ENCODE data around the gene TBC1D20. TPM values are rescaled to one million over a fixed set of nuclear protein-coding genes. Genes with fewer than 3 reads are reported as not detected.
A peak's percentile ranks its signal among the peaks of the same experiment; 100 is the strongest.

The TBC1D20 gene
- total RNA-seq, 1 experiment from 2014 or later: 13.3 TPM

DNA sequence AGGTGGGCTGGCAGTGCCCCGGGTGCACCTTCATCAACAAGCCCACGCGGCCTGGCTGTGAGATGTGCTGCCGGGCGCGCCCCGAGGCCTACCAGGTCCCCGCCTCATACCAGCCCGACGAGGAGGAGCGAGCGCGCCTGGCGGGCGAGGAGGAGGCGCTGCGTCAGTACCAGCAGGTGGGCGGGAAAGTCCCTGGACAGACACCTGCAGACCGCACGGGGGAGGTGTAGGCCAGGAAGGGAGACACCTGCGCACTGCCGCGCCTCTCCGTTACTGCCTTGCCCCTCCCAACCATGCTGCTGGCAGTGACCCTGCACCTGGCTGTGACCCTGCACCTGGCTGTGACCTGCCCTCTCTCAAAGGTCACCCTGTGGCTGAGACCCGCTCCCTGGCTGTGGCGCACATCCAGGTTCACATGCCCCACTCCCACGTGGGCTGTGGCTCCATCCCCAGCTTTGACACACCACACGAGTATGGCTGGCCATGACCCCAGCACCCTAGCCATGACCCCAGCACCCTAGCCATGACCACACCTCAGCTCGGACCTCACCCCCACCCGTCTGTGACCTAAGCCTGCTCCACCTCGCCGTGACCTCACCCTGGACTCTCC lies 42.7 kb downstream of the TBC1D20 start:
- no peak for DNase-seq (ENCODE audit: low read depth)

DNA sequence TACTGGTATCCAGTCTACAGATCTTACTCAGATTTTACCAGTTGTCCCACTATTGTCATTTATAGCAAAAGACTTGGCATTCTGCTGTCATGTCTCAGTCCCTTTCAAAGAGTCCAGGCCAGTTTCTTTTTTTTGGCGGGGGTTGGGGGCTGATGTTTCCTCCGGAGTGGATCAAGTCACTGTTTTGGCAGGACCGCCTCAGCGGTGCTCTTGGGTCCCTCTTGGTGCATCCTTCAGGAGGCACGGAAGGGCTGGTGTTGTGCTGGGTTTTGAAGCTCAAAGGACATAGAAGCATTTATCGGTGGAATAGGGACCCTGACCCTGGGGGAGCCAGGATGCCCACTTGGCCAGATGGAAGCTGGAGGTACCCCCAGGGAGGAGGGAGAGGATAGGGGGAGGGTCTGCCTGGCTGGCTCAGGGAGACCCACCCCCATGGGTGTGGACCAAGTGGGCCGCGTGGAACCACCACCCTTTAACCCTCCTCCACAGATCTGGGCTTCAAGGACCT lies 43.4 kb downstream of the TBC1D20 start:
- no peak for DNase-seq (ENCODE audit: low read depth)

DNA sequence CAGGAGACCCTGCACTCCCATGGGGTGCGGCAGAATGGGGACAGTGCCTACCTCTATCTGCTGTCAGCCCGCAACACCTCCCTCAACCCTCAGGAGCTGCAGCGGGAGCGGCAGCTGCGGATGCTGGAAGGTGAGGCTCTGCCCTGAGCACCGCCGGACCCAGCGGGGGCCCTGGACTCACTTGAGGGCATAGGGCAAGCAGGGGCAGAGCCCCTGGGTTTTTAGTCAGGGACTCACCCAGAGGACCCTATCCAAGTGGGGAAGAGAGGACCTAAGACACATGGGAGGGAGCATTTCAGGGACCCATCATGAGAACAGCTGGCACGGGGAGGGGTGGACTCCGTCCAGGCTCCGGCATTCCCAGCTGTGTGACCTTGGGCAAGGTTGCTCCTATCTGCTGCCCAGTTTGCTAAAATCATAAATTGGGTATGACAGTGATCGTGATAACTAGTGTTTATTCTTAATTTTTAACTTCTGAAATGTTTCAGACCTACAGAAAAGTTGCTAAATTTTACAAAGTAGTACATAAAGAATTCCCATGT lies 44.5 kb downstream of the TBC1D20 start:
- DNase-seq (ENCODE audit: low read depth): no peak

DNA sequence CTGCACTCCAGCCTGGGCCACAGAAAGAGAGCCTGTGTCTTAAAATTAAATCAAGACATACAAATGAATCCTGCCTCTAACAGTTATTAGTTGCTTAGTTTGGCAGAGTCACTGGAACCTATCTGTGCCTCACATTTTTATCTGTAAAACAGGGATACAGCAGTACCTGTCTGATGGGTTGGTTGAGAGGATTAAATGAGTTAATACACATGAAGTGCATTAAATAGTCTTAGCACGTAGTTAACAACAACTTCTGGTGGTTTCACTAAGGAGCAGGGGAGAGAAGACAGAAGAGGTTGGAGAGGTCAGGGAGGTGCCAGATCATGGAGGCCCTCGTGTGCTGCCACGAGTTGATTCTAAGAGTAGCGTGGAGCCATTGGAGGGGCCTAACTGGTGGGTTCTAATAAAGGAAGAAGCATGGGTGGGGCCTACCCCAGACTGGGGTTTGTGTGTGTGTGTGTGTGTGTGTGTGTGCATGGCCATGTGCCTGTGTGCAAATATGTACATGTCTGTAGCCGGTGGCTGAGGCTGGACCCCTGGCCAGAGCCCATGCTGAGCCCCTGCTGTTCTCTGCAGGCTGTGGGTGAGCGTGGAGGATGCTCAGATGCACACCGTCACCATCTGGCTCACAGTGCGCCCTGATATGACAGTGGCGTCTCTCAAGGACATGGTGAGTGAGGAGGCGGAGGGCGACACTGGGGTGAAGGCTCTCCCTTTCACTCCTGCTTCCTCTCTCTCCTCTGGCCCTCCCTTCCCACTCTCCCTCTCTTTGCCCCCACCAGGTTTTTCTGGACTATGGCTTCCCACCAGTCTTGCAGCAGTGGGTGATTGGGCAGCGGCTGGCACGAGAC lies 45.2 kb downstream of the TBC1D20 start:
- DNase-seq (ENCODE audit: low read depth): no peak

DNA sequence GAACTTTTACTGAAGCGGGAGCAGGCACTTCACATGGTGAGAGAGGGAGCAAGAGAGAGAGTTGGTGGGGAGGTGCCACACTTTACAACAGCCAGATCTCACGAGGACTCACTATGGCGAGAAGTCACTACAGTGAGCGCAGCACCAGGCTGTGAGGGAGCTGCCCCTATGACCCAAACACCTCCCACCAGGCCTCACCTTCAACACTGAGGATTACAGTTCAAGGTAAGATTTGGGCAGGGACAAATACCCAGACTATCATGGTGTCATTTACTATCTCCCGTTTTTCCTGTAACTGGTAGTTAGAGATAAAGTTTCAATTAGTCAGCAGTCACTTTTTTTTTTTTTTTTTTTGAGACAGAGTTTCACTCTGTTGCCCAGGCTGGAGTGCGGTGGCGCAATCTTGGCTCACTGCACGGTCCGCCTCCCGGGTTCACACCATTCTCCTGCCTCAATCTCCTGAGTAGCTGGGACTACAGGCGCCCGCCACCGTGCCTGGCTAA lies 46.5 kb downstream of the TBC1D20 start:
- no peak for DNase-seq (ENCODE audit: low read depth)

DNA sequence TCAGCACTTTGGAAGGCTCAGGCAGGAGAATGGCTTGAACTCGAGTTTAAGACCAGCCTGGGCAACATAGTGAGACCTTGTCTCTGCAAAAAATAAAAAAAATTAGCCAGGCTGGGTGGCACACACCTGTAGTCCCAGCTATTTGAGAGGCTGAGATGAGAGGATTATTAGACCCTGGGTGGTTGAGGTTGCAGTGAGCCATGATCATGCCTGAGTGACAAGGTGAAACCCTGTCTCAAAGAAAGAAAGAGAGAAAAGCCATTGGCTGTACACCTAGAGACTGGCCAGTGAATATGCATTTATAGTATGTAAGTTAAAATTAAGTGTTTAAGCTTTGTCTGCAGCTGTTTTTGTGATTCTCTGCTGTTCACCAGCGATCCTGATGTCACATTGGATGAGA lies 48.2 kb downstream of the TBC1D20 start:
- no peak for DNase-seq (ENCODE audit: low read depth)

DNA sequence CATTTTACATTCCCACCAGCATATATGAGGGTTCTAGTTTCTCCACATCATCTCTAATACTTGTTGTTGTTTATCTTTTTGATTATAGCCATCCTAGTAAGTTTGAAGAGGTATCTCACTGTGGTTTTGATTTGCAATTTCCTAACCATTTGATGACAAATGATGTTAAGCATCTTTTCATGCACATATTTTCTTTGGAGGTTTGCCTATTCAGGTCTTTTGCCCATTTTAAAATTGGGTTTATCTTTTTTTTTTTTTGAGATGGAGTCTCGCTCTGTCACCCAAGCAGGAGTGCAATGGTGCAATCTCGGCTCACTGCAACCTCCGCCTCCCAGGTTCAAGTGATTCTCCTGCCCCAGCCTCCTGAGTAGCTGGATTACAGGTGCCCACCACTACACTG lies 50.3 kb downstream of the TBC1D20 start:
- no peak for DNase-seq (ENCODE audit: low read depth)

DNA sequence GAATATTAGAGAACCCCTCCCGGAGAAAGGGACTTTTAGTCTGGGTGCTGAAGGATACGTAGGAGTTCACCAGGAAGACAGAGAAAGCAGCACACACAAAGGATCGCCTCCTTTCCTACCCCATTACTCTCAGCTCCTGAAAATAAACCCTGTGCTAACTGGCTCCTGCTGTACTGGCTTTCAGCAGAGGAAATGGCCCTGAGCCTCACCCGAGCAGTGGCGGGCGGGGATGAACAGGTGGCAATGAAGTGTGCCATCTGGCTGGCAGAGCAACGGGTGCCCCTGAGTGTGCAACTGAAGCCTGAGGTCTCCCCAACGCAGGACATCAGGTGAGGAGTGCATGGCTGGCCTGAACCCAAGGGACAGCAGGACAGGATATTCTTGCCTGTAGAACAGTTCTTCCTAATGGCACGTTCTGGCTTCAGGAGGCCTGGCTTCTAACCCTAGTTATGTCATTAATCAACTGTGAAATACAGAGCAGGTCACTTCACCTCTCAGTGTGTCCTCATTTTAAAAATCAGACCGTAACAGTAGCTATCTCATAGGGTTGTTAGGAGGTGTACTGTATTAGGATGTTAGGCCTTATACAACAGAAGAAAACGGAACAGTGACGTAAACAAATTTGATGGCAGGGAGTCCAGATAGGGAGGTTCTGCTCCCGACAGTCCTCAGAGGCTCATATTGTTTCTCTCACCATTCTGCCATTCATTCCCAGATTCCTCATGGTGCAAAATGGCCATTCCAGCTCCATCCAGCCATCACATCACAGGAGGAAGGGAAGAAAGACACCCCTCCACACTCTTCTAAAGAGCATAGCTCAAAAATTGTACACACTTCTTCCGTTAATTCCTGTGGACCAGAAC lies 52.4 kb downstream of the TBC1D20 start:
- DNase-seq (ENCODE audit: low read depth): no peak

DNA sequence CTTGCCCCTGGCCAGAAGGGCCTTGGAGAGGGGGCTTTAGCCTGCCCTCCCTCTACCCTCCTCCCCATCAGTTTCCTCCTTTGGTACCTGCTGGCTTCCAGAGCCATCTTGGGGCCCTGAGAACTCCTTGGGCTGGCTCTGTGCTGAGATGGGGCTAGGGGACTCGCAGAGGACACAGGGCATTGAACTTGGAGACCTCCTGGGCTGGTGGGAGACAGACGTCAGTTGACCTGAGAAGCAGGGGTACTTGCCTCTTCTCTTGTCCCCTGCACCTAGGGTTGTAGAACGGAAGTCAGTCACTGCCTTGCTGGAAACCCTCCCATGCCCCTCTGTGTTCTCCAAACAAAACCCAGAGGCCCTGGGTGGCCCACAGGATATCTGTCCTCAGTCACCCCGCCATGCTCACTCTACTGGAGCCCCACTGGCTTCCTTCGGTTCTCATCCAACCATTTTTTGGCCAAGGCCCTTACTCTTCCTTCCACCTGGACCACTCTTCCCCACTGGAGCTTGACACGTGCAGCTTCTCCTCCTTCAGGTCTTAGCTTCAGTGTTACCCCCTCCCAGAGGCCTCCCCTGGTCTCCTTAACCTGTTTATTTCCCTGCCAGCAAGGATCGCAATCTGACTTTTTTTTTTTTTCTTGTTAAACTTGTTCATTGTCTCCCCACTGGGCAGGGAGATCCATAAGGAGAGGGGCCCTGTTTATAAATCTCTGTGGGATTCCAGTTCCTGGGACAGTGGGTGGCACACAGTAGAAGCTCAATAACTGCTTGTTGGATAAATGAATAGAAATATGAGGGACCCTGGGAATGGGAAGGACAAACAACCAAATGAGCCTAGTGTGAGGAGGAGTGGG lies 53.3 kb downstream of the TBC1D20 start:
- DNase-seq (ENCODE audit: low read depth): peak; percentile 17

DNA sequence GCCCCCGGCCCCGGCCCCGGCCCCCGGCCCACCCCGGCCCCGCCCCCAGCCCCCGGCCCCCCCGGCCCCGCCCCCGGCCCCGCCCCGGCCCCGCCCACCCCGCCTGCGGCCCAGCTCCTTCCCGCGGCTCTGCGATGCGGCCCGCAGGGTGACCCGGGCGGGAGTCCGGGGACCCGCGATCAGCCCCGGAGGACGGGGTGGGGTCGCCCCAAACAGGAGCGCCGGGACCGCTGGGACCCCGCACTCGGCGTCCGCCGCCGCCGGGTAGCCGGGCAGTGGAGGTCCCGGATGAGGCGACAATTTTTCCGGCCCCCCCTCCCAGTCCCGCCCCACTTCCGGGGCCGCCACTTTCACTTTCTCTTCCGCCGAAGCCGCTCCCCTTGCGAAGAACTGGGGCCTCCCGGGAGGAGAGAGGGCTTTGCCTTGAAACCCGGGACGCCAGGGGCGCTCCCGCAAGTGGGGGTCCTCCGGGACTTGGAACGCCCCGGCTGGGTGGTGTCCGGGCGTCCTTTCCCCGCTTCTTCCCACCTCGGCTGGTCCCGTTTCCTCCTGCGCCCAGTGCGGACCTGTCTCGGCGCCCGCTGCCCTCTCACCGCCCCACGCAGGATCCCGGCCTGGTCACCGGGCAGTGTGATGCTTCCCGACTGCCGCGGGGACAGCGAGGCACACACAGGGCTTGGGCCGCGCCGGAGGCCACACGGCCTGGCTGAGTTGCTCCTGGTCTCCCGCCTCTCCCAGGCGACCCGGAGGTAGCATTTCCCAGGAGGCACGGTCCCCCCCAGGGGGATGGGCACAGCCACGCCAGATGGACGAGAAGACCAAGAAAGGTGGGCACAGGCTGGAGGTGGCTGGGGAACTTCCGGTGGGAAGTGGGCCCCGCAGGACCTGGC lies 54.1 kb downstream of the TBC1D20 start, which contains the start of gene RBCK1:
Gene RBCK1, plus strand, starts transcription at position 347 of the 890 bp plus-strand sequence. Its CDS starts 459 bp downstream, at position 806.
- DNase-seq (ENCODE audit: low read depth): peak; percentile 87

DNA sequence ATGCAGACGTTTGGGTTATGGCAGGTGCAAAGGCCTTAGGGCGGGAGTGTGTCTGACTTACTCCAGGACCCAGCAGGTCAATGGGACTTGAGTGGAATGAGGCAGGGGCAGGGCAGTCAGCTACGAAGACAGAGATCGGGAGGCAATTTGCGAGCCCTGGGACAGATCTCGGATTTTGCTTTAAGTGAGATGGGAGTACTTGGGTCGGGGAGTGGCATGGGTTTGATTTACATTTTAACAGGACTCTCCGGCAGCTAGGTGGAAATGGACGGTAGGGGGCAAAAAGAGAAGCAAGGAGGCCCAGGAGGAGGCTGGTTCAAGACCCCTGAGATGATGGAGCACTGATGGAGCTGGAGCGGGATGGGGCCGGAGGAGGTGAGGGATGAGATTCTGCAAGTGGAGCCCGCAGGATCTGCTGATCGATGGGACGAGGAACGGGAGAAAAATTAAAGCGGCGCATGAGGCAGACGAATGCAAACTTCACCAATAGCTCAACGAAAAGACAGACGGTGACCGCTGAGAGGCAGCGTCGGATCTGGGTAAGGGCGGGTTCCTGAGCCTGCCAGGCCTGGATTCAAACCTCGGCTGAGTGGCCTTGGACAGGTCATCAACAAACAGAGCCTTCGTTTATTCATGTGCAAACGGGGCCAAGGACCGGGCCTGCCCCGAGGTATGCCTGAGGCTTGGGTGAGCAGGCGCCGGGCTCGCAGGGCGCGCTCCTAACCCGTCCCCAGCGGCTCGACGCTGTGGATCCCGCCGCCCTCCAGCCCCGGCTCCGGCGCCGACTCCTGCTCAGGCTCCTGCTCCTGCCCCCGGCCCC lies 55.0 kb downstream of the TBC1D20 start:
- peak; percentile 82 for DNase-seq (ENCODE audit: low read depth)

DNA sequence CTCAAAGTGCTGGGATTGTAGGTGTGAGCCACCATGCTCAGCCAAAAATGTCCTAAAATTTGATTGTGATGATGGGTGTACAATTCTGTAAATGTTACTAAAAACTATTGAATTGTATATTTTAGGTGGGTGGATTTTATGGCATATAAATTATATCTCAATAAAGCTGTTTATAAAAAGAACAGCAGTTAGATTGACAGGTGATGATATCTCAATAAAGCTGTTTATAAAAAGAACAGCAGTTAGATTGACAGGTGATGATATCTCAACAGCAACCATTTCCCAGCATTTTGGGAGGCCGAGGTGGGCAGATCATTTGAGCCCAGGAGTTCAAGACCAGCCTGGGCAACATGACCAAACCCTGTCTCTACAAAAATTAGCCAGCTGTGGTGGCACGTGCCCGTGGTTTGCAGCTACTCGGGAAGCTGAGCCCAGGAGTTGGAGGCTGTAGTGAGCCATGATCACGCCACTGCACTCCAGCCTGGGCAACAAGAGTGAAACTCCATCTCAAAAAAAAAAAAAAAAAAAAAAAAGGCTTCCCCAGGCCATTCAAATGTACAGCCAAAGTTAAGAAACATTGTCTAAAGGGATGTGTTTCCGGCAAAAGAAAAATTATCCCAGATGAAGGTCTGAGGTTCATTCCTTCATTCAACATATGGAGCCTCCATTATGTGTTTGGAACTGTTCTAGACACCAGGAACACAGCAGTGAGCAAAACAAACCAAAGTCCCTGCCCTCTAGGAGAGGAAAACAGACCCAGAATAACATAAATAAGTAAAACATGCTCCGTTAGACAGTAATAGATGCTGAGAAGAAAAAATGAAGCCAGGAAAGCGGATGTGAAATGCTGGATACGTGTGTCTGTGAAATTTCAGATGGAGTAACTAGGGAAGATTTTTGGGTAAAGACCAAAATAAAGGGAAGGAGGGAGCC lies 55.9 kb downstream of the TBC1D20 start:
- DNase-seq (ENCODE audit: low read depth): no peak

DNA sequence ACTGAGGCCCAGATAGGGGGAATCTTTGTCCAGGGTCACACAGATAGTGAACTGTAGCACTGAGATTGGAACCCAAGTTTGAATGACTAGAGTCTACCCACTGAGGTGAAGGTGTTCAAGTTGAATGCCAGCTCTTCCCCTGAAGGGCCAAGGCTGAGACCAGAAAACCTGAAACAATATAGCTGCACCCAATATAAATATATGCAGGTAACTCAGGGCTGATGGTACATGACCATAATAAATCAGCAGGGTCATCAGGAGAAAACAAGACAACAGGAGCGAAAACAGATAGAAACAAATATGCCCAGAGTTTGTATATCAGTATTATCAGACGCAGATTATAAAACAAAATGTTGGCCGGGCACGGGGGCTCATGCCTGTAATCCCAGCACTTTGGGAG lies 58.2 kb downstream of the TBC1D20 start:
- DNase-seq (ENCODE audit: low read depth): no peak

DNA sequence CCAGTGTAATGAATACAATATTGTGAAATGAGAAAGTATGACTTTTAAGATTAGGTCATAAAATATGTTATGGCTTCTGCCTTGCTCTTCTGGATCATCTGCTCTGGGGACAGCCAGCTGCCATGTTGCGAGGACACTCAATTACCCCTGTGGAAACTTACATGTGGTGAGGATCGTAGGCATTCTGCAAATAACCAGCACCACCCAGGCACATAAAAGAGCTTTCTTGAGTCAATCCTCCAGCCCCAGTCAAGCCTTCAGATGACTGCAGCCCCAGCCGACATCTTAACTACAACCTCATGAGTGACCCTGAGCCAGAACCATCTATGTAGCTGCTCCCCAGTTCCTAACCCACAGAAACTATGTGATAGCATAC lies 58.8 kb downstream of the TBC1D20 start:
- DNase-seq (ENCODE audit: low read depth): no peak

DNA sequence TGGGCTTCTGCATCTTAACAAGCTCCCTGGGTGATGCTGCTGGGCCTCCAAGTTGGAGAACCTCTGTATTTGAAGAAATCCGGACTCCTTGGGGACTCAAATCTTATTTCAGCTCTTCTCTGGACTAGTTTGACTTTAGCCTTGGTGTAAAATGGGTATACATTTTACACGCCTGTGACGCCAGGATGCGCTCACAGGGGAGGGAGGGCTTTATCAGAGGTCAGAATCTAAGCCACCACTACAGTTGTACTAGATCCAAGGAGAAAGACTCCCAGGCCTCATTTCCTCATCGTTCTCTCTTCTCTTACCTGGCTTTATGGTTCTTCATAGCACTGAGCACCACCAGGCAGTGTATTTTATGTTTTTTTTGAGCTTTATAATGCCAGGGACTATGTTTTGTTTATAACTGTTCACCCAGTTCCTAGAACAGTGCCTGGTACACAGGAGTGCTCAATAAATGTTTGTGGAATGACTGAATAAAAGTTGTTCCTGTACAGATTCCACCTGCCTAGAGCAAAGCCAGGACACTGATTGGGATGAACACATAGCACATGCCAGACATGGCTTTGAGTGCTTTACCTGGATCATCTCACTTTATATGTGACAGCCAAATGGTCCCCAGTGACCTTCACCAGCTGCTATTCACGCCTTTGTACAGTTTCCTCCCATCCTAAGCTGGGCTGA lies 59.3 kb downstream of the TBC1D20 start:
- no peak for DNase-seq (ENCODE audit: low read depth)

DNA sequence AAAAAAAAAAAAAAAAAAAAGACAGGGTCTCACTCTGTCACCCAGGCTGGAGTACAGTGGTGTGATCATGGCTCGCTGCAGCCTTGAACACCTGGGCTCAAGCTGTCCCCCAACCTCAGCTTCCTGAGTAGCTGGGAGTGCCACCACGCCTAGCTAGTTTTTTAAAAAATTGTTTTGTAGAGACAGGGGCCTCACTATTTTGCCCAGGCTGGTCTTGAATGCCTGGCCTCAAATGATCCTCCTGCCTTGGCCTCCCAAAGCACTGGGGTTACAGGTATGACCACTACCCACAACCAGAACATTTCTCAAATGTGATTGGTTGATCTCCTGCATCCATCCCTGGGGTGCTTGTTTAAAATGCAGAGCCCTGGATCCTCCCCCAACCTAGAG lies 59.8 kb downstream of the TBC1D20 start:
- DNase-seq (ENCODE audit: low read depth): no peak
